ENCODE results near the gene STIM2. TPM values are rescaled to one million over a fixed set of nuclear protein-coding genes. Genes with fewer than 3 reads are reported as not detected.
"Not testable (repeated sequence)": the region's sequence is repeated elsewhere in the genome, so short reads cannot be mapped to it uniquely, and the experiment has no call there.

Gene STIM2
- polyA plus RNA-seq, 1 donor = 64.7 TPM

- DNase-seq = no peak
Measured at GRCh38 chr4:26958925-26959653, 98.4 kb downstream of the STIM2 start.

DNA sequence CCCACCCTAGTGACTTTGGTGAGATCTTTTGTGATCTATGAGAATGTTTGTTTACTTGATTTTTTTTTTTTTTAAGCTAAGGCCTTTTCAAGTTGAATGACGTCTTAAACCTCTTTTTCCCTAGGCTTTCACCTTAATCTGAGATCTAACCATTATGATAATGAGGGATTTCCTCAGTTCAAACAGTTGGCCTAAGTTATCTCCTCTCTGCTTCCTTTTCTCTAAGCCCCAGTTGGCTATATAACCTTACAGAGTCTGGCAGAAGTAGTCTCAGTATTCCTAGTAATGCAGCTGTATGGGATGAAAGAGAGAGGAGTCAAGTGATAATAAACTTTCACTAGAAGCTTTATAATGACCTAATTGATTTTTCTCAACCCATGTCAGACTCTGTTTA is 99.0 kb downstream of the STIM2 start:
- DNase-seq = no peak

DNA sequence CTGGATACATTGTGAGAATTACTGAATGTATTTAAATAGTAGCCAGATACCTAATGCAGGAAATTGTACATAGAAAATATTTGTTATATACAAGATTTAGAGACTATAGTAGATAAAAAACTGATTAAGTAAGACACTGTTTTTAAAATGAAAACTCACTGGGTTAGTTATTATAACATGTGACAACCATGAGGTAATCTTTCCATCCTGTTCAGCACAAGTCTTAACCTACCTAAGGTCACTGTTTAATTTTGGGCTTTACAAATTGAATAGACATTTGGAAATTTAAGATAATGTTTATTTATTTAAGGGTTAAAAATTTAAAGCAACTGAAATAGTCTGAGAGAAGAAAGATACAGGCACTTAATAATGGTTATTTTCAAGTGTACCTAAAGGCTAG is 102.1 kb downstream of the STIM2 start:
- no peak for DNase-seq

GRCh38 chr4:26964512-26964911 is 103.9 kb downstream of the STIM2 start:
- no peak for DNase-seq

- no peak for DNase-seq
Measured at GRCh38 chr4:26964994-26965393, 104.4 kb downstream of the STIM2 start.

DNA sequence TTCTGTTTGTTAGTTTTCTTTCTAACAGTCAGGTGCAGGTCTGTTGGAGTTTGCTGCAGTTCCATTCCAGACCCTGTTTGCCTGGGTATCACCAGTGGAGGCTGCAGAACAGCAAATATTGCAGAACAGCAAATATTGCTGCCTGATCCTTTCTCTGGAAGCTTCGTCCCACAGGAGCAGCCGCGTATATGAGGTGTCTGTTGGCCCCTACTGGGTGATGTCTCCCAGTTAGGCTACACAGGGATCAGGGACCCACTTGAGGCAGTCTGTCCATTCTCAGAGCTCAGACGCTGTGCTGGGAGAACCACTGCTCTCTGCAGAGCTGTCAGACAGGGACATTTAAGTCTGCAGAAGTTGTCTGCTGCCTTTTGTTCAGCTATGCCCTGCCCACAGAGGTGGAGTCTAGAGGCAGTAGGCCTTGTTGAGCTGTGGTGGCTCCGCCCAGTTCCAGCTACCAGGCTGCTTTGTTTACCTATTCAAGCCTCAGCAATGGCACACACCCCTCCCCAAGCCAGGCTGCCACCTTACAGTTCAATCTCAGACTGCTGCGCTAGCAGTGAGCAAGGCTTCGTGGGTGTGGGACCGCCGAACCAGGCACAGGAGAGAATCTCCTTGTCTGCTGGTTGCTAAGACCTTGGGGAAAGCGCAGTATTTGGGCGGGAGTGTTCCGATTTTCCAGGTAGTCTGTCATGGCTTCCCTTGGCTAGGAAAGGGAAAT is 115.0 kb downstream of the STIM2 start:
- not testable (repeated sequence) for DNase-seq

GRCh38 chr4:26978387-26979053 is 117.9 kb downstream of the STIM2 start:
- DNase-seq = no peak

GRCh38 chr4:26984896-26985295 is 124.3 kb downstream of the STIM2 start:
- DNase-seq = no peak

- no peak for DNase-seq
Measured at GRCh38 chr4:26985873-26986272, 125.2 kb downstream of the STIM2 start.

DNA sequence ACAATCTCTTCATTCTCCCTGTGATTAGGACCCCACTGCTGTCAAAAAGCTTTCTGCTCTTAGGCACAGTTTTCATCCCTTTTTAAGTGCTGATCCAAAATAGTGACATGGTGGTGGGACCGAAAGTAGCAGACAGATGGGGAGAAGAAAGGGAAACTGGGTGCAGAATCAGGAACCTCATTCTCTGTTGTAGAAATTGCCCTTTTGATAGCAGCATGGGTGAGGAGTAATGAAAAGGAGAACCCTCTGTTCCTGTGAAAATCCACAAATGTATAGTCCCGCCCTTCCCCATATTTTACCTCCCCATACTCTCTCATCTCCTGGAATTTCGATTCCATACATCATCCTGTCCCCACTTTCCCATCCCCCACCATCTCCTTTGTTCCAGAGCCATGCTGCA is 126.5 kb downstream of the STIM2 start:
- DNase-seq = no peak

- no peak for DNase-seq
Measured at GRCh38 chr4:26991057-26991456, 130.4 kb downstream of the STIM2 start.

- DNase-seq = peak; percentile 68
Measured at GRCh38 chr4:26992657-26993361, 132.2 kb downstream of the STIM2 start.

DNA sequence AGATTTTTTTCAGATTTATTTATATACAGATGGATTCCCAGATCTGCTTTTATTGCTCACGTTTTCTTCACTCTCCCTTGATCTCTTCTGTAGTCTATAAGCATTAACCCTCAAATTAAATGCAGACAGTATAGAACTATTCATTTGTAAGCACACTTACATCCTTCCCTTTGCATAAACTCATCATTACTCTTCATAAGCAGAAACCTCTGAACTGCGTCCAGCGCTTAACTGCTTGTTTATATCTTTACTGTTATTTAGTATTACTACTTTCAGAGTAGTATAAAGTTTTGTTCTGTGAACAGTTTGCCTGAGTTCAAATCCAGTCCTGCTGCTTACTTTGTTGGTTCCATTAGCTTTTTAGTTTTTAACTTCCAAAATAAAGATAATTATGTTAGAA is 132.9 kb downstream of the STIM2 start:
- DNase-seq = no peak

GRCh38 chr4:26993967-26994366 is 133.3 kb downstream of the STIM2 start:
- no peak for DNase-seq

GRCh38 chr4:26995316-26995715 is 134.7 kb downstream of the STIM2 start:
- no peak for DNase-seq

GRCh38 chr4:26996745-26997144 is 136.1 kb downstream of the STIM2 start:
- DNase-seq = no peak

DNA sequence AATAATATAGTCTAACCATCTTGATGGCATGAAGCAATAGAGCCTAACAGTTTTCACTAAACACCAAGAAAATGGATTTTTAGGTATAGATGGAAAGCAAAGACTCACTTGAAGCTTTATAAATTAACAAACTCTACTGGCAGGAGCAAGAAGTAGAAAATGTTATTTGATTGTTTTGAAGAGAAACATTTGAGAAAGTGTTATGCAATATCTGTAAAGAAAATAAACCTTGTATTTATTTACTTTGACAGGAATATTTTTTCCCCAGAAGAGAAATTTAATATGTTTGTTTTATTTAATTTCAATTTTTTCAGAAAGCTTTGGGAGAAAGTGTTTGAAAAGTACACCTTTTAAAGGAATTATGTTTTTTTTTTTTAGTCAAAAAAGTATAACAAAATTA is 139.0 kb downstream of the STIM2 start:
- no peak for DNase-seq

- no peak for DNase-seq
Measured at GRCh38 chr4:27000122-27000521, 139.5 kb downstream of the STIM2 start.

- DNase-seq = no peak
Measured at GRCh38 chr4:27000820-27001219, 140.2 kb downstream of the STIM2 start.

GRCh38 chr4:27001398-27002164 is 140.9 kb downstream of the STIM2 start:
- no peak for DNase-seq

DNA sequence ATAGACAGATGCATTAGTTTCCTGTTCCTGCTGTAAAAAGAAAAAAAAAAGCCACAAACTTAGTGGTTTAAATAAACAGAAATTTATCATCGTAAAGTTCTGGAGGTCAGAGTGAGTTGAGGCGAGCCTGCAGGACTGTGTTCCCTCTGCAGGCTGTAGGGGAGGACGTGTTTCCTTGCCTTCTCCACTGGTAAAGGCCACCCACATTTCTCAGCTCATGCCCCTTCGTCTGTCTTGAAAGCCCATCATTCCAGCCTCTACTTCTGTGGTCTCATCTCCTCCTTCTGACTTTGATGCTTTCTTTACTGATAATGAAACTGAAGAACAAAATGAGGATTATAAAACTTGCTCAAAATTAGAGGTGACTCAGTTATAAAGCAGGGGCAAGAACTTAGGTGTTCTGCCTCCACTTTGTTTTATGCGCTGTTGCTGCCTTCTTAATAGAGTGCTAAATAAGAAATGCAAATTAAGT is 143.0 kb downstream of the STIM2 start:
- no peak for DNase-seq

- DNase-seq = peak; percentile 47
Measured at GRCh38 chr4:27005501-27005900, 144.9 kb downstream of the STIM2 start.

Data from hindlimb muscle (tissue), 1 donor.